ENCODE results near the gene FGD6.
A peak's percentile ranks its signal among the peaks of the same experiment; 100 is the strongest.

FGD6 gene

DNA sequence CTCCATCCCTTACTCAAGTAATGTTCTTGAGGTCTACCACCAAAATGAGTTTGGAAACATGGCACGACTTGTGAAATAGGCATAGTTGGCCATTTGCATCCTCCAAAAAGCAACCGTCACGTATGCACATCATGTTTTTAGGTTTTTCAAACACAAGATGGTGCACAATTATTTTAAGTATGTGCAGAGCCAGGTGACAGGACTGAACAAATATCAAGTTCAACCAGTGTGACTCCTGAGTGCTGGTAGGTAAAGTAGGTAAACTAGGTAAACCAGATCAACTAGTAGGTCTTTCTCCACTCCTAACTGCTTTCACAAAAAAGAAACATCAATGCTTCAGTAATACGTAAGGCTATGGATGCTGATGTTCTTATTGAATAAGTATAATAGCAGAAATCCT lies 39.1 kb downstream of the FGD6 start:
- no CpG with 5 or more reads among the region's 4 CpGs for WGBS, 2 donors (ENCODE audit: extremely low coverage in 2 of 2, insufficient read length in 2 of 2, insufficient replicate concordance in 1 of 2)
- Histone ChIP-seq H3K9me3 (replicated peaks in 1 of 2; ENCODE audit: control insufficient read depth in 2 of 2, insufficient read depth in 1 of 2, low read depth in 1 of 2, low read length in 2 of 2) (no peaks in the 10 kb centered on the region), H3K79me1 (ENCODE audit: low read depth, low read length) (no peaks in the 10 kb centered on the region), H2BK5ac (ENCODE audit: low read length) (no peak overlapping the region), H2BK15ac (ENCODE audit: low read length) (no peak overlapping the region), H3K27ac (replicated peaks; ENCODE audit: low read length) (no peak overlapping the region), H3K4me3 (ENCODE audit: low read length in 2 of 2) (no peak overlapping the region), H2AK5ac (ENCODE audit: low read depth, low read length) (no peak overlapping the region), H2AFZ (ENCODE audit: low read length) (no peak overlapping the region), H2BK120ac (ENCODE audit: low read depth, low read length) (no peak overlapping the region), H3K27me3 (ENCODE audit: control insufficient read depth in 3 of 3, insufficient read depth in 3 of 3, low read depth in 1 of 3, low read length in 3 of 3) (no peaks in the 10 kb centered on the region), H3K4me1 (ENCODE audit: control insufficient read depth in 2 of 2, insufficient read depth in 1 of 2, low read depth in 1 of 2, low read length in 2 of 2) (peaks cover 0 to 1% of the 10 kb centered on the region in 2 donors), H3K14ac (ENCODE audit: low read length) (no peak overlapping the region), H2BK12ac (ENCODE audit: low read length) (no peak overlapping the region), H3K4me2 (ENCODE audit: insufficient read depth, low read length, poor library complexity, severe bottlenecking) (no peak overlapping the region), H3K36me3 (replicated peaks in 1 of 2; ENCODE audit: control insufficient read depth in 2 of 2, insufficient read depth in 2 of 2, low read length in 2 of 2) (peaks cover 0 to 7% of the 10 kb centered on the region in 2 donors), H3K4ac (ENCODE audit: low read length) (no peak overlapping the region), H4K8ac (ENCODE audit: low read depth, low read length) (no peak overlapping the region), H3K18ac (ENCODE audit: low read length) (no peak overlapping the region), H3K9ac (ENCODE audit: low read depth, low read length, poor library complexity) (no peak overlapping the region), H4K91ac (ENCODE audit: low read depth, low read length, poor library complexity) (no peak overlapping the region), H3K23ac (ENCODE audit: low read depth, low read length, poor library complexity) (no peak overlapping the region)
- no peak for DNase-seq (ENCODE audit: low spot score)

GRCh38 chr12:95177201-95177768 lies 40.0 kb downstream of the FGD6 start:
- Histone ChIP-seq H3K14ac (ENCODE audit: low read length) (no peak overlapping the region), H2AK5ac (ENCODE audit: low read depth, low read length) (no peak overlapping the region), H3K9me3 (replicated peaks in 1 of 2; ENCODE audit: control insufficient read depth in 2 of 2, insufficient read depth in 1 of 2, low read depth in 1 of 2, low read length in 2 of 2) (no peaks in the 10 kb centered on the region), H3K18ac (ENCODE audit: low read length) (no peak overlapping the region), H2BK5ac (ENCODE audit: low read length) (no peak overlapping the region), H3K4me3 (ENCODE audit: low read length in 2 of 2) (no peak overlapping the region), H3K27ac (replicated peaks; ENCODE audit: low read length) (no peak overlapping the region), H3K4me2 (ENCODE audit: insufficient read depth, low read length, poor library complexity, severe bottlenecking) (no peak overlapping the region), H3K79me1 (ENCODE audit: low read depth, low read length) (no peaks in the 10 kb centered on the region), H3K4ac (ENCODE audit: low read length) (no peak overlapping the region), H3K9ac (ENCODE audit: low read depth, low read length, poor library complexity) (no peak overlapping the region), H2AFZ (ENCODE audit: low read length) (no peak overlapping the region), H3K27me3 (ENCODE audit: control insufficient read depth in 3 of 3, insufficient read depth in 3 of 3, low read depth in 1 of 3, low read length in 3 of 3) (no peaks in the 10 kb centered on the region), H4K91ac (ENCODE audit: low read depth, low read length, poor library complexity) (no peak overlapping the region), H3K23ac (ENCODE audit: low read depth, low read length, poor library complexity) (no peak overlapping the region), H2BK120ac (ENCODE audit: low read depth, low read length) (no peak overlapping the region), H2BK15ac (ENCODE audit: low read length) (no peak overlapping the region), H2BK12ac (ENCODE audit: low read length) (no peak overlapping the region), H3K4me1 (ENCODE audit: control insufficient read depth in 2 of 2, insufficient read depth in 1 of 2, low read depth in 1 of 2, low read length in 2 of 2) (peaks cover 0 to 1% of the 10 kb centered on the region in 2 donors), H4K8ac (ENCODE audit: low read depth, low read length) (no peak overlapping the region), H3K36me3 (replicated peaks in 1 of 2; ENCODE audit: control insufficient read depth in 2 of 2, insufficient read depth in 2 of 2, low read length in 2 of 2) (peaks cover 2 to 15% of the 10 kb centered on the region in 2 donors)
- WGBS, 2 donors (ENCODE audit: extremely low coverage in 2 of 2, insufficient read length in 2 of 2, insufficient replicate concordance in 1 of 2): no CpG with 5 or more reads among the region's 2 CpGs
- no peak for DNase-seq (ENCODE audit: low spot score)

DNA sequence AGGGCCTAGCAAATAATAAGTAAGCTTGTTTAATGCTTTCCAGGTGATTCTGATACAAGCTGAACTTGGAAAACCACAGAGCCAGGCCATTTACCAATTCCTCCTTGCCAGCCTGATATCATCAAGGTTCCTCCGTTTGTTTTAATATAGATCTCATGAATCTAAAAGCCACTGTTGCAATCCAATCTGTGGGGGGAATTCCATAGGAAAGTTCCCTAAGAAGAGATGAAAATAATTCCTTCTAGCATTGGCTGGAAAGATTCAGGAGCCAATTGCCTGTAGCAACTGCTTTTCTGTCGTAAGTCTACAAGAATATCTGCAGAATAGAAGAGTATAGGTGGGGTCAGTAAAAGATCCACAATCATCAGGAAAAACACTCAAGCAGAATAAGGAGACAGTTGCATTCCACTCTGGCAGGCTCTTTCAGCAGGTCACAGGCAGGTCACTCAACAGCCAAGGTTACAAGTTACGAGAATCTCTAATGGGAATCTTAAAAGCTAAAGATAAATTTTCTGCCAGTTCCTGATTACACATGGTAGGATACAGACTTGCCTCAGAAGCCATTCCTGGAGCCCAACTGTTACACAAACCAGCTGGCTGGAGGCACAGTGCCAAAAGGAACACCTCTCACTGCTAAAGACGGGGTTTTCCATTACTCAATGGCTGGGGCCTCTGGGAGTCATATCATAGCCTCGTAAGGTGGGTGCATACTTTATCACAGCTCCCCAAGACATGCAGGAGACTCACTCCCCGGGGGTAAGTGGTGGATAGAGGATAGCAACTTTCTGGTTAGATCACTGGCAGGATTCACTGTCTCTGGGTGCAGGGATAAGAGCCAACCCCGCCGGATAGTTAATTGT lies 43.6 kb downstream of the FGD6 start:
- H3K4me3 ChIP-seq (ENCODE audit: low read length in 2 of 2): no peak overlapping the region
- H3K9ac ChIP-seq (ENCODE audit: low read depth, low read length, poor library complexity): no peak overlapping the region
- H3K9me3 ChIP-seq (replicated peaks in 1 of 2; ENCODE audit: control insufficient read depth in 2 of 2, insufficient read depth in 1 of 2, low read depth in 1 of 2, low read length in 2 of 2): no peaks in the 10 kb centered on the region
- H3K27me3 ChIP-seq (ENCODE audit: control insufficient read depth in 3 of 3, insufficient read depth in 3 of 3, low read depth in 1 of 3, low read length in 3 of 3): no peaks in the 10 kb centered on the region
- no peak overlapping the region for H2BK15ac ChIP-seq (ENCODE audit: low read length)
- H4K91ac ChIP-seq (ENCODE audit: low read depth, low read length, poor library complexity): no peak overlapping the region
- H3K23ac ChIP-seq (ENCODE audit: low read depth, low read length, poor library complexity): no peak overlapping the region
- DNase-seq (ENCODE audit: low spot score): no peak
- H3K14ac ChIP-seq (ENCODE audit: low read length): no peak overlapping the region
- H2BK120ac ChIP-seq (ENCODE audit: low read depth, low read length): no peak overlapping the region
- H2BK12ac ChIP-seq (ENCODE audit: low read length): no peak overlapping the region
- H2AFZ ChIP-seq (ENCODE audit: low read length): no peak overlapping the region
- no peaks in the 10 kb centered on the region for H3K79me1 ChIP-seq (ENCODE audit: low read depth, low read length)
- no peak overlapping the region for H2AK5ac ChIP-seq (ENCODE audit: low read depth, low read length)
- peaks cover 2 to 38% of the 10 kb centered on the region in 2 donors for H3K36me3 ChIP-seq (replicated peaks in 1 of 2; ENCODE audit: control insufficient read depth in 2 of 2, insufficient read depth in 2 of 2, low read length in 2 of 2)
- peaks cover 0 to 3% of the 10 kb centered on the region in 2 donors for H3K4me1 ChIP-seq (ENCODE audit: control insufficient read depth in 2 of 2, insufficient read depth in 1 of 2, low read depth in 1 of 2, low read length in 2 of 2)
- no peak overlapping the region for H3K18ac ChIP-seq (ENCODE audit: low read length)
- no peak overlapping the region for H4K8ac ChIP-seq (ENCODE audit: low read depth, low read length)
- no peak overlapping the region for H3K4me2 ChIP-seq (ENCODE audit: insufficient read depth, low read length, poor library complexity, severe bottlenecking)
- H3K27ac ChIP-seq (replicated peaks; ENCODE audit: low read length): no peak overlapping the region
- H2BK5ac ChIP-seq (ENCODE audit: low read length): no peak overlapping the region
- WGBS, 2 donors (ENCODE audit: extremely low coverage in 2 of 2, insufficient read length in 2 of 2, insufficient replicate concordance in 1 of 2): no CpG with 5 or more reads among the region's 8 CpGs
- no peak overlapping the region for H3K4ac ChIP-seq (ENCODE audit: low read length)

DNA sequence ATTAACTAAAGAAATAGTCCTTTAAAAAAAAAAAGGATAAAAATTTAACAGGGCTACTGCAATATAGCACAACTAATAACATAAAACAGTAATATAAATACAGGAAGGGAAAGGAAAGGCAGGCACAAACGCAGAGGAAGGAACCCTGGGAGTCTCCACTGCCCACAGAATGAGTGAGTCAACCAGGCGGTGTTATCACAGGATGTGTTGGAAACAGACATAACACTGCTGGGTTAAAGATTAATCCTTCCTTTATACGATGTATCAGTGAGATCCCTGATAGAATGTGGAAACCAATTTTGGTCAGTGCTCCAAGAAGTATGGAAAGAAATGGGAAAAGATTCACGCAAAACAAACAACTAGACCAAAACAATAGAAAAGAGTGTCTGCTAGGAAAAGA lies 47.9 kb downstream of the FGD6 start:
- no peak overlapping the region for H3K4me2 ChIP-seq (ENCODE audit: insufficient read depth, low read length, poor library complexity, severe bottlenecking)
- H3K4me1 ChIP-seq (ENCODE audit: control insufficient read depth in 2 of 2, insufficient read depth in 1 of 2, low read depth in 1 of 2, low read length in 2 of 2): peaks cover 0 to 2% of the 10 kb centered on the region in 2 donors
- H3K27ac ChIP-seq (replicated peaks; ENCODE audit: low read length): peak overlapping the region; percentile 59
- H4K91ac ChIP-seq (ENCODE audit: low read depth, low read length, poor library complexity): no peak overlapping the region
- H2AFZ ChIP-seq (ENCODE audit: low read length): no peak overlapping the region
- peaks cover 2 to 47% of the 10 kb centered on the region in 2 donors for H3K36me3 ChIP-seq (replicated peaks in 1 of 2; ENCODE audit: control insufficient read depth in 2 of 2, insufficient read depth in 2 of 2, low read length in 2 of 2)
- WGBS, 2 donors (ENCODE audit: extremely low coverage in 2 of 2, insufficient read length in 2 of 2, insufficient replicate concordance in 1 of 2): no CpG with 5 or more reads among the region's 4 CpGs
- H2AK5ac ChIP-seq (ENCODE audit: low read depth, low read length): no peak overlapping the region
- no peak for DNase-seq (ENCODE audit: low spot score)
- H3K4ac ChIP-seq (ENCODE audit: low read length): no peak overlapping the region
- no peaks in the 10 kb centered on the region for H3K27me3 ChIP-seq (ENCODE audit: control insufficient read depth in 3 of 3, insufficient read depth in 3 of 3, low read depth in 1 of 3, low read length in 3 of 3)
- no peak overlapping the region for H2BK12ac ChIP-seq (ENCODE audit: low read length)
- H4K8ac ChIP-seq (ENCODE audit: low read depth, low read length): no peak overlapping the region
- H3K9me3 ChIP-seq (replicated peaks in 1 of 2; ENCODE audit: control insufficient read depth in 2 of 2, insufficient read depth in 1 of 2, low read depth in 1 of 2, low read length in 2 of 2): no peaks in the 10 kb centered on the region
- no peaks in the 10 kb centered on the region for H3K79me1 ChIP-seq (ENCODE audit: low read depth, low read length)
- no peak overlapping the region for H2BK120ac ChIP-seq (ENCODE audit: low read depth, low read length)
- H3K14ac ChIP-seq (ENCODE audit: low read length): no peak overlapping the region
- no peak overlapping the region for H3K18ac ChIP-seq (ENCODE audit: low read length)
- H3K9ac ChIP-seq (ENCODE audit: low read depth, low read length, poor library complexity): no peak overlapping the region
- no peak overlapping the region for H2BK5ac ChIP-seq (ENCODE audit: low read length)
- H3K4me3 ChIP-seq (ENCODE audit: low read length in 2 of 2): no peak overlapping the region
- H3K23ac ChIP-seq (ENCODE audit: low read depth, low read length, poor library complexity): no peak overlapping the region
- no peak overlapping the region for H2BK15ac ChIP-seq (ENCODE audit: low read length)

Measured in neuronal stem cell (in vitro differentiated cells).